ENCODE results near the gene SRXN1.
"Not testable (repeated sequence)": the region's sequence is repeated elsewhere in the genome, so short reads cannot be mapped to it uniquely, and the experiment has no call there.

Gene SRXN1

GRCh38 chr20:642398-643174 is 10.4 kb downstream of the SRXN1 start:
- H3K4me3 ChIP-seq (ENCODE audit: low read depth, low read length): no peak overlapping the region
- TF ChIP-seq CTCF (IDR thresholded peaks at IDR 0.05; ENCODE audit: insufficient read depth, low read depth, low read length, missing control alignments): no peak
- no peak for DNase-seq (ENCODE audit: low read depth)

- H3K4me3 ChIP-seq (ENCODE audit: low read depth, low read length); DNase-seq (ENCODE audit: low read depth): not testable (repeated sequence)
Measured at GRCh38 chr20:642013-642397, 11.0 kb downstream of the SRXN1 start.

GRCh38 chr20:641516-641875 is 11.5 kb downstream of the SRXN1 start:
- no peak for DNase-seq (ENCODE audit: low read depth)
- no peak overlapping the region for H3K4me3 ChIP-seq (ENCODE audit: low read depth, low read length)
- TF ChIP-seq CTCF (IDR thresholded peaks at IDR 0.05; ENCODE audit: insufficient read depth, low read depth, low read length, missing control alignments): no peak

- no peak for DNase-seq (ENCODE audit: low read depth)
- TF ChIP-seq CTCF (IDR thresholded peaks at IDR 0.05; ENCODE audit: insufficient read depth, low read depth, low read length, missing control alignments): no peak
- no peak overlapping the region for H3K4me3 ChIP-seq (ENCODE audit: low read depth, low read length)
Measured at GRCh38 chr20:640674-641515, 12.1 kb downstream of the SRXN1 start.

- no peak overlapping the region for H3K4me3 ChIP-seq (ENCODE audit: low read depth, low read length)
- no peak for TF ChIP-seq CTCF (IDR thresholded peaks at IDR 0.05; ENCODE audit: insufficient read depth, low read depth, low read length, missing control alignments)
- no peak for DNase-seq (ENCODE audit: low read depth)
Measured at GRCh38 chr20:638579-638978, 14.4 kb downstream of the SRXN1 start.

GRCh38 chr20:637559-637958 is 15.4 kb downstream of the SRXN1 start:
- no peak for TF ChIP-seq CTCF (IDR thresholded peaks at IDR 0.05; ENCODE audit: insufficient read depth, low read depth, low read length, missing control alignments)
- DNase-seq (ENCODE audit: low read depth): no peak
- H3K4me3 ChIP-seq (ENCODE audit: low read depth, low read length): no peak overlapping the region

- DNase-seq (ENCODE audit: low read depth): no peak
- H3K4me3 ChIP-seq (ENCODE audit: low read depth, low read length): no peak overlapping the region
- no peak for TF ChIP-seq CTCF (IDR thresholded peaks at IDR 0.05; ENCODE audit: insufficient read depth, low read depth, low read length, missing control alignments)
Measured at GRCh38 chr20:635893-636338, 17.1 kb downstream of the SRXN1 start.

All from GM12865 (cell line).